Measurements from ENCODE around the gene ETV6.

The ETV6 gene

GRCh38 chr12:11771895-11772502, 122.5 kb downstream of the ETV6 start:
- no peak for DNase-seq

DNA sequence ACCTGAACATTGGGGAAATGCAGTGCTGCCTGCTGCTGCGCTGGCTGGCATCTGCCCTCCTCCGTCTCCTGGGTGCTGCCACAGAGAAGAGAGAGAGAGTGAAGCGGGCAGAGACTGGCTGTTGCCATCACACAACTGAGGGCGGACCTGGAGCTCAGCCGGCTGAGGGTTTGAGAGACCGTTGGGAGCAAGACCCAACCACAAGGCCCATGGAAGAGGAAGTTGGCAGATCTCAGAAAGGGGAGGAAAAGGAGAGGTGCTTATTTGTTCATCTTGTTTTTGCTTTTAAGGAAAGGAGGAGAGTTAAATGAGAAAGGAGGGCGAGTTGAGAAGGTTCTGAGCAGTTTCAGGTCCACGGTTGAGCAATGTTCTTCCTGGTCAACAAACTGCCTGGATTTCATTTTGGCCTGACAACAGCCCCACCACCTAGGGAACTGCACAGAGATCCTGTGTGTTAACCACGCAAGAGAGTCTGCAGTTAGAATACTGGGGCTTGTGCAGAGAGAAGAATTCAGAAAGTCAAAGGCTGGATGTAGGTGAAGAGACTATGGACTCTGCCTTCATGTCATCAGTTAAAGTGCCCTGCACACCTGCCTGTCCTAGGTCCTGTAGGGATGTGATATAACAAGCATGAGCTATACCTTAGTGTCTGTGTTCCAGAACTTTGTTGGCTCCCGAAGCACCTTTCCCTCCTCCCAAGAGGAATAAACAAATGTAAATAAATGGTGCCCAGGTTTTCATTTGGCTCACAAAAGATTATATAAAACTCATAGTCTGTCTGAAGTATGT, 124.6 kb downstream of the ETV6 start:
- DNase-seq: peak in 7 of 56 donors; percentile 12 to 46 (median 22)

- peak in 1 of 56 donors; percentile 3 for DNase-seq
These were observed 125.3 kb downstream of the ETV6 start for GRCh38 chr12:11774821-11775220.

GRCh38 chr12:11776316-11776715, 126.8 kb downstream of the ETV6 start:
- DNase-seq: no peak

DNA sequence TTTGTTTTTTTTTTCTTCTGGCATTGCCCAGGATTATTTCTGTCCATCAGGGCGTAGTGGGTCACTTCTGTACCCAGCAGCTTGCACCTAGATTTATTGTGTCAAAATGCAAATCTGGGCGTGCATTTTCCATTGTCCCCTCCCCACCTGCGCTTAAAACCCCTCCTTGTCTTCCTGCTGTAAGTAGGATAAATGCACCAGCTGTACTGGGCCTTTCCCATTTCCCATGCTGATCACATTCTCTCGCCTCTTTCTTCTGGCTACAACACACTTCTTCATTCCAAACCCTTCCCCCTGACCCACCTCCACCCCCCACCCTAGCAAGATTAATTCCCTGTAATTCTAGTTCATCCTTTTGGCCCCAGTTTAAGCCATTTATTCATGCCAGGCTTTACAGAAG, 128.0 kb downstream of the ETV6 start:
- no peak for DNase-seq

GRCh38 chr12:11777962-11778361, 128.5 kb downstream of the ETV6 start:
- no peak for DNase-seq

- DNase-seq: no peak
These were observed 129.5 kb downstream of the ETV6 start for GRCh38 chr12:11778713-11779685.

- DNase-seq: no peak
These were observed 131.1 kb downstream of the ETV6 start for GRCh38 chr12:11780521-11781101.

DNA sequence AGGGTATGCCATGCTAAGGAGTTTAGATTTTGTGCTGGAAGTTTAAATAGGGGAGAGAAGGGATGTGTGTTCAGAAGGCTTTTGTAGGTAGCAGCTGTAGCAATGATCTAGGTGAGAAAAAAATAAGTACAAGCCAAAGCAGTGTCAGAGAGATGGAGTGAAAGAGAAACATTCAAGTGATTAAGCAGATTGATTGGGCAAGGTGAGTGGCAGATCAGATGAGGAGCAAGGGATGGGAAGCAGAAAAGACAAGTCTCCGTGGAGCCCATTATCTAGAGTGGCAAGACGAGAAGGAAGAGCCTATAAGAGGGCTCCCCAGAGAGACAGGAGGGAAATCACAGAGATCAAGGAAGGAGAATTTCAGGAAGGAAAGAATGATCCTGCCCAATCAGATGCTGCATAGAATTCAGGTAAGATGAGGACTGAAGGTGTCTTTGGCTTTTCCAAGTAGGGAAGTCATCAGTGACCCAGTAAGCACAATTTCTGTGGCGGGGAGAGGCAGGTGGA, 133.5 kb downstream of the ETV6 start:
- no peak for DNase-seq

DNA sequence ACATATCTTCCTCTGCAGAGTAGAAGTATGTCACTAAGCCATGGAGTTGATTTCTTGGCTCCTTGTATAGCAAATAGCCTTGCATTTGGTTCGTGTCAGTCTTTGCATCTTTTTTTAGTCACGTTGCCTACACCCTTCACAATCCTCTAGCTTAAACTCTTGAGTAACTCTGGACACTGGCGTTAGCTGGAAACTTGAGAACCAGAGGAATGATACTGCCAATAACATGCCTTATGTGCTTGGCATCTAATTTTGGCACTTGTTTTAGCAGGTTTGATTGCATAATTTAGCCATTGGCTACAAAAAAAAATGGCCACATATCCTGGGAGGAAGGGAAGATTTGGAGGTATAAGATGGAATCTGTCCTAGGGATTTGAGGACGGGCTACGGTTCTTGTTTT, 136.2 kb downstream of the ETV6 start:
- DNase-seq: no peak

DNA sequence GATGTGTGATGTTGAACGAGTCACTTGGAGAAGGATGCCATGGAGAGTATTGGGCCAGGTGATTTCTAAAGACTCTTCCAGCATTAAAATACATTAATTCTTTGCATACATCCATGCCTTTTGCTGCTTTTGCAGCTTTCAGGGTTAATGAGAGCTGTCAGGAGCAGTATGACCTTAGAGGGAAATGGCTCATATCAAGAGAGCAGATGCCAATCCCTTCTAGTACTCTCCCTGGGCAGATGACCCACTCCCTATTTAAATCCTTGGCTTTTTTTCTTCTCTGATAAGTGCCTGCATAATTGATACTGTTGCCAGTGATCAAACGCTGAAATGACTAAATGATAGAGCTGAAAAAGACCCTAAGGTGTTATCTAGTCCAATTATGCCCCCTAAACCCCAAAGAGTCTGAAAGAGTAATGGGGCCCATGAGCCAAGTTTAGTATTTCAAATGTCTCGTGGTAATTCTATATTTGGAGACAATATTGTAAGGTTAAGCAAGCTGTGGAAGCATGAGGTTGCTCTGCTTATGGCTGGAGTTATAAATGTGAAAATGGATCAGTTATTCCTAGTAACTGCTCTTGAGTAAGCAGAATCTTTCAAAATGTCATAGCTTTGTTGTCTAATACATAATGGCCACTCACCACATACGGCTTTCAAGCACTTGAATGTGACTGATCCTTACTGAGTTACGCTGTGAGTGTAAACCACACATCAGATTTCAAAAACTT, 137.3 kb downstream of the ETV6 start:
- no peak for DNase-seq

GRCh38 chr12:11787437-11787836, 138.0 kb downstream of the ETV6 start:
- DNase-seq: no peak

GRCh38 chr12:11787933-11788849, 138.7 kb downstream of the ETV6 start:
- DNase-seq: no peak

DNA sequence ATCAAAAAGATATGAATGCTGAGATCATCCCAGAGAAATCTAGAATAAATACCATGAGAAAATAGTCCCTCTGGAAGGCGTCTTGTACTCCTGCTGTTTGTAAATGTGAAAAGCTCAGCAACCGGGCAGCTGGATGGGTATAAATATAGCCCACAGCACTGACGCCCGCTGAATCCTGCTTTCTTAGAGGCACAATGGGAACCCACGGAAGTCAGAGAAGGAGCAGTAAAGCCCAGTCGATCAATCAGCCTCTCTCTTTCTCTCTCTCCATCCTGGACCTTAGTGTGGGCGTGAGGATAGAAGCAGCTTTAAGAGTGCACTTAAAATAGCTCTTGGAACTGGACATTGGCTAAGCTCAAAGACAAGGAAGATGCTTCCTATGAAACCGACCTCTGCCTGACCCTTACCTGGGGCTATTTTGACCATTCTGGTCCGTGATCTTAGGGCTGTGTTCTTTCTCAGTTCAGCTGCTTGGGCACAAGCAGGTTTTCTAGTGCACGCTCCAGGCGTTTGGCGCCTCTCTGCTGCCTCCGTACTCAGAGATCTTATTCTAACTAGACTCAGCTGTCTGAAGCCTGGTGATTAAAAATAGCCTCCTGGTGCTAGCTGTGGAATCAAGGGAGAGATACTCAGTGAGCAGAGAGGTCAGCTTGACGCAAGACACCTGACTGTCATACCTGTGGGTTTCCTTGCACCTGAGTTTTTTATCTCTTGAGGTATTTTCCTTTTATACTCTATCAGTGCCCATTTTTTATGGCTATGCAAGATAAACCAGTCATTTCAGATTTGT, 144.6 kb downstream of the ETV6 start:
- peak in 5 of 56 donors; percentile 13 to 35 (median 28) for DNase-seq

GRCh38 chr12:11794751-11795150, 145.3 kb downstream of the ETV6 start:
- no peak for DNase-seq

DNA sequence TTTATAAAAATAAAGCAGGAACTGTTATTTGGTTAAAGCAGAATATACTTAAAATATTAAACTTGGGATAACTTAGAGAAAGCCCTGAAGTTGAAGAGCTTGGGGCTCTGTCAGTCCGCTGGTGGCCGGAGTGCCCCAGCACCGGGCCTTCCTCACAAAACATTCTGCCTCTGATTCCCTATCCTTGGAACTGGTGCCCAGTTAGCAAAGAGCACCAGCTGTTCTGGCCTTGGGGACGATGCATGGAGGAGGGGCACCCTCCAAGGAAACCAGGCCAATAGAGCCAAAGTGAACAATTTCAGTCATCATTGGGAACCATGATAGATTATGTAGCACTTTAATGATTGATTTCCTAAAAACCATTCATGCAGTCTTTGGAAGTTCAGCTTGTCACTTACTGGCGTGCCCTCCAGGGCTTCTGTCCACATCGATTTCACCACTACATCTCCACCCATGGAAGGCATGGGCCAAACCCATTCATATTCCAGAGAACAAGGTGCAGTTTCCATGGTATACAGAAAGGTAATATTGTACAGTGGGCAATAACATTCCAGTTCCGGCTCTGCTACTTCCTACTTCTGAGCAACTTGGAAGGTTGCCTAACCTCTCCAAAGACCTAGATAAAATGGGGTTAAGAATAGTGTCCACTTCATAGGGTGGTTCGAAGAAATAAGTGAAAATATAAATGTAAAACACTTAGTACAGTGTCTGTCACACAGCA, 145.9 kb downstream of the ETV6 start:
- DNase-seq: peak in 2 of 56 donors; percentile 5 to 24

DNA sequence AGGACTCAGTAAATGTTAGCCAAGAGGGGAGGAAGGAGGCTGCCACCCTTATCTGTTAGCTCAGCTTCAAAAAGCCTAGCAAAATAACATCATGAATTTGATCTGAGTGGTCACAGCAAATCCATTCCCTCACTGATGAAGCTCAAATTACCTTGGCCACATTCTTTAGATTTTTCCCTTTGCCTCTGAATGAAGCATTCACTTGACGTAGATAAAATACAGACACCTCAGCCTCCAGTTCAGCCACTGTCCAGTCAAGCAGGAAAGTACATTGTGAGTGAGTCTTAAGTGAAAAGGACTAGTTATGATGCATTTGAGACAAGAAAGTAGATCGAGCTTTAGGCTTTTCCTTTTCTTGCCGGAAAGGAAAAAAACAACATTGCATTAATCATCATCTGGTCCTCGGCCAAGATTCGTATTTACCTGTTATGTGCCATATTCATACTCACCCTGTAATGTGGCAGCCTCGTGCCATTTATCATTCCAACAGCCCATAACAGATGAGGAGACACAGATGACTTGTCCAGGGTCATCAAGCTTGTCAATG, 146.5 kb downstream of the ETV6 start:
- DNase-seq: no peak
